Mesothelial cell of epicardium (in vitro differentiated cells): ENCODE data around the gene IKZF1. TPM values are rescaled to one million over a fixed set of nuclear protein-coding genes. Genes with fewer than 3 reads are reported as not detected.

Experiments used
- DNase-seq, 2 experiments: peaks; one replicate each; pipeline ENCODE4 v3.0.0; 2021; ENCODE audit warnings: low spot score in 2 of 2; ENCODE audit not compliant: unreplicated experiment in 2 of 2
- H3K27ac Mint-ChIP-seq: 2 replicates; pipeline ENCODE4 v1.8.0; 2021; ENCODE audit warnings: mixed read lengths
- H3K27me3 Mint-ChIP-seq: 2 replicates; pipeline ENCODE4 v1.8.0; 2021; ENCODE audit warnings: low read depth, mixed read lengths
- H3K36me3 Mint-ChIP-seq: 2 replicates; pipeline ENCODE4 v1.8.0; 2021; ENCODE audit warnings: mixed read lengths
- H3K4me1 Mint-ChIP-seq: 2 replicates; pipeline ENCODE4 v1.8.0; 2021; ENCODE audit warnings: mixed read lengths
- H3K4me3 Mint-ChIP-seq: 2 replicates; pipeline ENCODE4 v1.8.0; 2021; ENCODE audit warnings: mild to moderate bottlenecking, moderate library complexity, mixed read lengths
- H3K9me3 Mint-ChIP-seq: 2 replicates; pipeline ENCODE4 v1.8.0; 2021; ENCODE audit warnings: mixed read lengths
- total RNA-seq: library from RNA; stranded (reverse); gene quantifications from 3 replicates; pipeline ENCODE4 v1.2.1, GENCODE V29; 2021
- TF ChIP-seq, protein P1 (sequence below): fragments of 200-600 bp; sonication (generic); IDR thresholded peaks from one replicate; pipeline ENCODE4 v1.5.0; 2021; ENCODE audit warnings: antibody characterized with exemption; ENCODE audit not compliant: unreplicated experiment

IKZF1 gene
- total RNA-seq, 1 donor from 2014 or later = 2.5 TPM

GRCh38 chr7:50356945-50357268, 52.4 kb downstream of the IKZF1 start:
- no peak overlapping the region for H3K4me3 Mint-ChIP-seq
- H3K36me3 Mint-ChIP-seq = no peaks in the 10 kb centered on the region
- peaks cover 8% of the 10 kb centered on the region for H3K4me1 Mint-ChIP-seq
- H3K9me3 Mint-ChIP-seq = no peaks in the 10 kb centered on the region
- DNase-seq = no peak
- H3K27ac Mint-ChIP-seq = no peak overlapping the region
- TF ChIP-seq, protein P1, sequence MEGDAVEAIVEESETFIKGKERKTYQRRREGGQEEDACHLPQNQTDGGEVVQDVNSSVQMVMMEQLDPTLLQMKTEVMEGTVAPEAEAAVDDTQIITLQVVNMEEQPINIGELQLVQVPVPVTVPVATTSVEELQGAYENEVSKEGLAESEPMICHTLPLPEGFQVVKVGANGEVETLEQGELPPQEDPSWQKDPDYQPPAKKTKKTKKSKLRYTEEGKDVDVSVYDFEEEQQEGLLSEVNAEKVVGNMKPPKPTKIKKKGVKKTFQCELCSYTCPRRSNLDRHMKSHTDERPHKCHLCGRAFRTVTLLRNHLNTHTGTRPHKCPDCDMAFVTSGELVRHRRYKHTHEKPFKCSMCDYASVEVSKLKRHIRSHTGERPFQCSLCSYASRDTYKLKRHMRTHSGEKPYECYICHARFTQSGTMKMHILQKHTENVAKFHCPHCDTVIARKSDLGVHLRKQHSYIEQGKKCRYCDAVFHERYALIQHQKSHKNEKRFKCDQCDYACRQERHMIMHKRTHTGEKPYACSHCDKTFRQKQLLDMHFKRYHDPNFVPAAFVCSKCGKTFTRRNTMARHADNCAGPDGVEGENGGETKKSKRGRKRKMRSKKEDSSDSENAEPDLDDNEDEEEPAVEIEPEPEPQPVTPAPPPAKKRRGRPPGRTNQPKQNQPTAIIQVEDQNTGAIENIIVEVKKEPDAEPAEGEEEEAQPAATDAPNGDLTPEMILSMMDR = no peak
- peaks cover 44% of the 10 kb centered on the region for H3K27me3 Mint-ChIP-seq

DNA sequence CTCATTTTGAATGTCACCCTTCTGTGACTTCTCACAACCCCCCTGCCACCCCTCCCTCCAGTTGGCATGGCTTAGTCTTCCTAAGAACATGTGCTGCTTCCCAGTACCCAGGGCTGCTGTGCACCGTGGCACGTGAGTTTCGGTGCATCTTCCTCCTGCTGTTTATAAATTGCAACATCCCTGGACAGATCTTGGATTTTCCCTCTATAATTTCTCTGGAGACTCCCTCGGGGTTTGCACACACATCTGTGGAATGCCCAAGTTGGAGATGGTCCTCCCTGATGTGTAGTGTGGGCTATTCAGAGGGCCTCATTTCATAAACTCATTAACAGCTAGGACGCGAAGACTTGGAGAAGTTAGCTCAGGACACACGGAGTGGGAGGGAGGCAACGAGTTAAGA, 52.9 kb downstream of the IKZF1 start:
- peaks cover 41% of the 10 kb centered on the region for H3K27me3 Mint-ChIP-seq
- no peak overlapping the region for H3K4me3 Mint-ChIP-seq
- H3K4me1 Mint-ChIP-seq = peaks cover 4% of the 10 kb centered on the region
- TF ChIP-seq, protein P1 = no peak
- no peak overlapping the region for H3K27ac Mint-ChIP-seq
- H3K36me3 Mint-ChIP-seq = no peaks in the 10 kb centered on the region
- H3K9me3 Mint-ChIP-seq = no peaks in the 10 kb centered on the region
- DNase-seq = no peak

DNA sequence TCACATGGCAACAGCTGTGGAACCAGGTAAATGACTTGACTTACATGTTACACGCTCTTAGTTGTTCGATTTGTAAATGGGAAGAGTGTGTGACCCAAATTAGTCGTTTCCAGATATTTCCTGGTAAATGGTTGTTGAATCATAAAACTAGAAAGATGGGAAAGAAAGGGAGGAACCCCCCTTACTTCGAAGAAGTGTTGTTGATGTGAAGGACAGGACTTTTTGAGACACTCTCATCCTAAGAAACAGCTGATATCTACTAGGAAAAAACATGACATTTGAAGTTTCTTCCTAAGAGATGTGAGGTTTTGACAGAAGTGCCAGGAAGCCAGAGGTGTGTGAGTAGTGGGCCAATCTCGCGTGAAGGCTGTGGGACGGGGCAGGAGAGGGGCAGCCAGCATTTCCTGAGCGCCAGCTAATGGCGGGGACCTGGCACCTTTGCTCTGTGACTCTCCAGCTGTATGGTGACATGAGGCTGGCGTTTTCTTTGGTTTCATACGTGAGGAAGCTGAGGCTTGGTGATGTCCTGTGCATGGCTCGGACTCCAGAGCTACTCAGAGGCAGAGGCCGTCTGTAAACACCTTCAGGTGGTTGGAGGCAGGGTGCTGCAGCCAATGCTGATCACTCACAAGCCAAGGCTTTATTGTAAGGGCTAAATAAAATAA, 53.7 kb downstream of the IKZF1 start:
- Mint-ChIP-seq H3K27me3 (peaks cover 45% of the 10 kb centered on the region), H3K36me3 (no peaks in the 10 kb centered on the region), H3K4me3 (no peak overlapping the region), H3K9me3 (no peaks in the 10 kb centered on the region), H3K4me1 (peaks cover 4% of the 10 kb centered on the region), H3K27ac (no peak overlapping the region)
- no peak for DNase-seq
- TF ChIP-seq, protein P1 = no peak

DNA sequence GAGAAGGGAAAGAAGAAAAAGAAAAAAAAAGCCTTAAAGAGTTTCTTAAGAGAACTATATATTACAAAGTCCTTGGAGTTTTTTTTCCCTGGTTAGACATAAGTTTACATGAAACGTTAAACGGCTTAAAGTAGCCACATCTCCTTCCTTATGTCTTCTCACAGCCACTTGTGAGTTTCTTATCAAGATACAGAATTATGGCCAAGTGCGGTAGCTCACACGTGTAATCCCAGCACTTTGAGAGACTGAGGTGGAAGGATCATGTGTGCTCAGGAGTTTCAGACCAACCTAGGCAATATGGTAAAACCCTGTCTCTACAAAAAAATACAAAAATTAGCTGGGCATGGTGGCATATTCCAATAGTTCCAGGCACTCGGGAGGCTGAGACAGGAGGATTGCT, 54.3 kb downstream of the IKZF1 start:
- no peak for DNase-seq
- H3K4me1 Mint-ChIP-seq = peaks cover 4% of the 10 kb centered on the region
- TF ChIP-seq, protein P1 = no peak
- H3K4me3 Mint-ChIP-seq = no peak overlapping the region
- no peak overlapping the region for H3K27ac Mint-ChIP-seq
- H3K36me3 Mint-ChIP-seq = no peaks in the 10 kb centered on the region
- no peaks in the 10 kb centered on the region for H3K9me3 Mint-ChIP-seq
- H3K27me3 Mint-ChIP-seq = peaks cover 40% of the 10 kb centered on the region

GRCh38 chr7:50359258-50359994, 54.9 kb downstream of the IKZF1 start:
- H3K27me3 Mint-ChIP-seq = peaks cover 35% of the 10 kb centered on the region
- no peak overlapping the region for H3K27ac Mint-ChIP-seq
- TF ChIP-seq, protein P1 = no peak
- no peak overlapping the region for H3K4me3 Mint-ChIP-seq
- DNase-seq = no peak
- peaks cover 4% of the 10 kb centered on the region for H3K4me1 Mint-ChIP-seq
- no peaks in the 10 kb centered on the region for H3K9me3 Mint-ChIP-seq
- no peaks in the 10 kb centered on the region for H3K36me3 Mint-ChIP-seq
